SHP77 treated with DMSO at 0.1 percent for 48 hours (cell line): ENCODE results near the gene ZNF385B.
"Not testable (repeated sequence)": the region's sequence is repeated elsewhere in the genome, so short reads cannot be mapped to it uniquely, and the experiment has no call there.

Source experiments
- DNase-seq: peaks from one replicate; lab custom pipeline; 2025; lab: John Stamatoyannopoulos, UW

ZNF385B gene

DNA sequence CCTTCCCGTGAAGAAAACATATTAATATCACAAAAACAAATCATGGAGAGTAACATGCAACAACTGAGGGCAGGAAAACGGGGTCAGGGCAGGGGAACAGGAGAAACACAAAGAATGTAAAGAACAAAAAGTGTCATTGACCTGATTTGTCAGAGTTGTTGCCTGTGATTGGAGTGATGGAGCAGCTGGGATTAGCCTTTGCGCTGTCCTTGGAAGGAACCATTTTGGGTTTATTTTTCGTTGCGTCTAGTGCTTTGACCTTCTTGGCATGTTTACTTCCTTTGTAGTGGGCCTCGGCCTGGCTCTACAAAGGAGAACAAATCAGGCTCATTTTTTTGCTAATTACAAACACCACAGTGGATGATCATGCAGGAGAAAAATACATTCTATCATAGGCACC lies 378.3 kb downstream of the ZNF385B start:
- DNase-seq = no peak

- no peak for DNase-seq
Observed at GRCh38 chr2:179479947-179480346, 381.5 kb downstream of the ZNF385B start.

GRCh38 chr2:179478771-179479170 lies 382.6 kb downstream of the ZNF385B start:
- DNase-seq = no peak

DNA sequence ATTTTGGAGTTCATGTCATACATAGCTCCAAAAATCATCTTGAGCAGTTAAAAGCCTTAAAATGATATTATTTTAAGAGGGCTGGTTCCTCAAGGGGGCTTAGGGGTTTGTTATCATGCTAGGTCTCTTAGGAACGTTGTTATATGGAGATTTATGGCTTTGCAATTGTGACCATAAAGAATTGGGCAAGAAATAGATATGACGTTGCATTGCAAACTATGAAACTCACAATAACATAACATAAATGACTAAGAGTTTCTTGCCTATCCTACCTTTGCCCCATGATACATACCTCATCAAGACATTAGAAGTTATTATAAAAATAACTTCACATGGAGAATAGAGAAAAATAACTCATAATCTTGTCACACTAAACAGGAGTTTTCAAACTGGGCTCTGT lies 390.4 kb downstream of the ZNF385B start:
- no peak for DNase-seq

DNA sequence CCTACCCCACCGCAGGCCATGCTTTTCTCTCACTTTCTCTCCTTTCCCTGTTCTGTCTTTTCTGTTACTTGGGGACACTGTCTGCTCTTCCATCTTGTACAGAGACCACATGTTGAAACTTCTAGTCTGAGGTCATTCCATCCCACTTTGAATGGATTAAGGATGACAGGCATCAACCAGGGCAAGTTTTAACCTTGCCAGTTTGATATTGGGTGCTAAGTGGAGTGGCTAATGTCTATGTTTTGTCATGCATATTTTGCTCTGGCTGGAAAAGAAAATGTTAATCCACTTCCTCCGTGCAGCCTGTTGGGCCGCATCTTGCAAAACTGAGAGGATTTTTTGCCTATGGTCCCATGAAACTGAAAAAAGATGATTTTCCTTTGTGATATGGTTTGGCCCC lies 391.3 kb downstream of the ZNF385B start:
- DNase-seq = no peak

DNA sequence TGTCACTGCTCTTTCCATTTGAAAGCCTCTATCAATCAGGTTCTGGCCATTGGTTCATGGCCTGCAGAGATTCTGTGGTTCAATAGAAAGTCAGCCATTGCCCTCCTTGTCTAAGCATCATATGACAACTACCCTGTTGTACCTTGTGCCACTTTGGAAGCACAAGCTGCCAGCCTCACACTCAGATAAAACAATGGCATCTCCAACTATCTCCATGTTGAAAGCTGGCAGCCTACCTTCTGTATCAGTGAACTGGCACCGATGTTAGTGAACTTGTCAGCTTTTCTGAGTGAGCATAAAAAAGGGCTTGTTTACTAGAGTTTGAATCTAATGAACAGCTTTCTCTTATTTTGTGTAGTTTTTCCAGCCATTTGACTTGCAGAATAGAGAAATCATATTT lies 393.5 kb downstream of the ZNF385B start:
- DNase-seq = no peak

- no peak for DNase-seq
Observed at GRCh38 chr2:179467111-179467510, 394.3 kb downstream of the ZNF385B start.

DNA sequence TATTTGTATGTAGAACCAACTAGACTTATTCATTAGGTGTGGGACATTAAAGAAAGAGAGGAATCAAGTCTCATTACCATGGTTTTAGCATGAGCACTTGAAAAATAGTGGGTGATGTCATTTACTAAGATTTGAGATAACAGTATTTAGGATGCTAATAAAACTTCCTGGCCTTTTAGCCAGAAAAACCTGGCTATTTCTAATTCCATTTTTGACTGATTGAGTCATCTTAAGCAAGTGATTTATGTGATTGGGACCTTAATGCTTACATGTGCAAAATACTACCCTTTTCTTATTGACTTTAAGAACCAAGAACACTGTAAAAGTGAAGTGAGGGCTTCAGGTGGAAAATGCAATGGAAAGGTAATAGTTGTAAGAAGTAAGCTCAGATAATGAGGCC lies 400.0 kb downstream of the ZNF385B start:
- DNase-seq = no peak

DNA sequence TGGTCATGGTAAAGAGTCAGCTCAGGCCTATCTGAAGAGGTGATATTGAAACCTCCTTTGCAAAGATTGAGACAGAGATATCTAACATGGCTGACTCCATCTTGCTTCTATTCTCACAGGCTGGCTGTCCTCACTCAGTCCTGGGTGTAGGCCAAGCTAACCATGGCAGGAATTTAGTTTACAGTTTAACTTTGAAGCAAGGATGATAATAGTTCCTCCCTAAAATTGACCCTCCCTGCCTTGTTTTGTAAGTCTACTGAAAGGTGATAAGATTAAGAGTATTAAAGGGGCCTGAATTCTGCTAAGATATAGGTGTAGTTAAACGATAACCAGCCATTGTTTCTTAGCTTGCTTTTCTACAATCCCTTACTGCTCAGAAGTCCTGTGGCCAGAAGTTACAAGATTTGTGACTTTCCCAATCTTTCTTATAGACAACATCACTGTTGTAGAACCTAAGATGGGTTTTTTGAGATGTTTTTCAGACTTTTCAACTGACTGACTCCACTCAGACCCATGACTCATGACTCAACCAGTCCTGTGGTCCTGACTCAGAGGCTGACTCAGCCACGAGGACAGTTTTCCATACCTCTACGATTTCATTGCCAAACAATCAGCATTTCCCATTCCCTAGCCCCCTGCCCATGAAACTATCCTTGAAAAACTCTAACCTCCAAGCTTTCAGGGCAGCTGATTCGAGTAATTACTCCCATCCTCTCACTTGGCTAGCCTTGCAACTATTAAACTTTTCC lies 401.1 kb downstream of the ZNF385B start:
- no peak for DNase-seq

- not testable (repeated sequence) for DNase-seq
Observed at GRCh38 chr2:179458113-179458512, 403.3 kb downstream of the ZNF385B start.

- DNase-seq = no peak
Observed at GRCh38 chr2:179455824-179456223, 405.6 kb downstream of the ZNF385B start.

DNA sequence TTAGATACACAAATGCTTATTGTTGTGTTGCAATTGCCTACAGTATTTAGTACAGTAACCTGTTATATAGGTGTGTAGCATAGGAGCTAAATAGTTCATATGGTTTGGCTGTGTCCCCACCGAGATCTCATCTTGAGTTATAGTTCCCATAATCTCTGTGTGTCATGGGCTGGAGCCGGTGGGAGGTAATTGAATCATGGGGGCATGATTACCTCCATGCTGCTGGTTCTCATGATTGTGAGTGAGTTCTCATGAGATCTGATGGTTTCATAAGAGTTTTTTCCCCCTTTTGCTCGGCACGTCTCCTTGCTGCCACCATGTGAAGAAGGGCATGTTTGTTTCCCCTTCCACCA lies 406.3 kb downstream of the ZNF385B start:
- no peak for DNase-seq

DNA sequence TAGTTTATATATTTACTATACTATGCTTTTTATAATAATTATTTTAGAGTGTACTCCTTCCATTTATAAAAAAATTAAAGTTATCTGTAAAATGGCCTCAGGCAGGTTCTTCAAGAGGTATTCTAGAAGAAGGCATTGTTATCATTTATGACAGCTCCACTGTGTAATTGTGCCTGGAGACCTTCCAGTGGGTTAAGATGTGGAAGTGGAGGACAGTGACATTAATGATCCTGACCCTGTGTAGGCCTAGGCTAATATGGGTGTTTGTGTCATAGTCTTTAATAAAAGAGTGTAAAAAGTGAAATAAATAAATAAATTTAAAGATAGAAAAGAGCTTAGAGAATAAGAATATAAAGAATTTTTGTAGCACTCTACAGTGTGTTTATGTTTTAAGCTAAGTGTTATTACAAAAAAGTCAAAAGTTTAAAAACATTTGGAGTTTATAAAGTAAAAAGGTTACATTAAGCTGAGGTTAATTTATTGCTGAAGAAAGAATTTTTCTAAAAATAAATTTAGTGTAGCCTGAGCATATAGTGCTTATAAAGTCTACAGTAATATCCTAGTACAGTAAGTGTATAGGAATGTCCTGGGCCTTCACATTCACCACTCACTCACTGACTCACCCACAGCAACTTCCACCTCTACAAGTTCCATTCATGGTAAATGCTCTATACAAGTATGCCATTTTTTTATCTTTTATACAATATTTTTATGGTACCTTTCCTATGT lies 406.8 kb downstream of the ZNF385B start:
- DNase-seq = no peak

- no peak for DNase-seq
Observed at GRCh38 chr2:179449010-179449409, 412.4 kb downstream of the ZNF385B start.

GRCh38 chr2:179447839-179448447 lies 413.5 kb downstream of the ZNF385B start:
- DNase-seq = no peak

- DNase-seq = no peak
Observed at GRCh38 chr2:179447421-179447820, 414.0 kb downstream of the ZNF385B start.

- no peak for DNase-seq
Observed at GRCh38 chr2:179446476-179447141, 414.8 kb downstream of the ZNF385B start.

DNA sequence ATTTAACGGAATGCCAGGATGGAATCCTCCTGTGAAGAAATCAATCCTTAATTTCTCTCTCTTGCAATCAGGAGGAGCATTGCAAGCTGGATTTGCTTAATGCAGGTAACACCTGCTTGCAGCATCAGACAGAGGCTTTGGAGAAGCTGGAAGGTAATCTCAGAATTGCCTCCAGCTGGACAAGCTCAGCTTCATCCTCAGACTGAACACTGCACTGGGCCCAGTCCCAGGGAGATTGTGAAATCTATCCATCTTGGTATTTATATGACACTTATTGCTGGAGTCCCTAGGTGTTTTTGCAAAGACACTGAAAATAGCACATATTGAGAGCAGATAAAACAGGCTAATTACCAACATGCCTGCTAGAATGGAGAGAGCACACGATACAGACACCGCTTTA lies 417.4 kb downstream of the ZNF385B start:
- DNase-seq = no peak

DNA sequence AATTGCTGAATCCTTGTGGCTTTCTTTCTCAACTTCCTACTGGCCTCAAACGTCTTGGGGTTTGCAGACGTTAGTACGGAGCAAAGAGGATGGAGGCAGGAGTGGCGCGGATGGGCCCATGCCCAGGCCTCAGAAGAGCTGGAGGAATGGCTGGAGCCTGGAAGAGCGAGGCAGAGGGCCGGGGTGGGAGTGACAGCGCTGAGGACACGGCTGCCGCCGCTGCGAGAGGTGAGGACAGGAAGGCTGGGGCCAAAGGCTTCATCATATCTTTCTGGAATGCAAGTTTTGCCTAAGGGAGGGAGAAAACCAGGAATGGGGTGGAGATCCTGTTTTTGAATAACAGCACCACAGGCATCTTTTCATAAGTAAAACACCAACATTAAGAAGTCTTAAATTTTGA lies 418.2 kb downstream of the ZNF385B start:
- no peak for DNase-seq

DNA sequence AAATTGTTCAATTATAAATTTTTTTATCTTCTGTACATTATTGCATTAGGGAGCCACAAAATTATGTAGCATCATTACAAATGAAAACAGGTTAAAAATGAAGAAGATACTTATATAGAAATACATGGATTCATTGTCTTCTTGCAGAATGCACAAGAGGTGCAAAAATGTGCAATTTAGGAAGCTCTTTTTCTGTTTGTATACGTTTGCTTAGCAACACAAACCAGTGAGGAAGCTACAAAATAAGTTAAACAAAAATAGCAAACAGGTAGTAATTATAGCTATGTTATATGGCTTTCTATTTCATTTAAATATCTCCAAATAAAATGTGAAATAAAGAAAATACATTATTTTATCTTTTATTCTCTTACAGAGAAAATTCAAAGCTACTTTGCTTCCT lies 419.2 kb downstream of the ZNF385B start:
- DNase-seq = no peak

DNA sequence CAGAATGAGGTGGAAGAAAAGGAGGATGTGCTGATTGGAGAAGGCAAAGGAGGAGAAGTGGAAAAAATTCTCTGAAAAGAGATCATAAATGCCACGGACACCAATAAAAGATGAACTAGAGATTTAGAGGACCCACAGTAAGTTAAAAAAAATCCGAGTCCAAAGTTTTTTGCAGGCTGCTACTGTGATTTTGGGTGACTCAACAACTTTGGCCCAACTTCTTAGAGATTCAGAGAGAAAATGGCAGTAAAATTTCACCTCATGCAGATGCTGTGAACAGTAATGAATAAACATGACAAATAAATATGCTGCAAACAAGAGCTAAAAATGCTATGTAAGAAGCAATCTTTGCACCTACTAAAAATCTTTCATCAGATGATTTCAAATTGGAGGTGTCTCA lies 419.9 kb downstream of the ZNF385B start:
- no peak for DNase-seq

GRCh38 chr2:179440642-179441251 lies 420.7 kb downstream of the ZNF385B start:
- no peak for DNase-seq
